ENCODE data around the gene ADCY1.

DNA sequence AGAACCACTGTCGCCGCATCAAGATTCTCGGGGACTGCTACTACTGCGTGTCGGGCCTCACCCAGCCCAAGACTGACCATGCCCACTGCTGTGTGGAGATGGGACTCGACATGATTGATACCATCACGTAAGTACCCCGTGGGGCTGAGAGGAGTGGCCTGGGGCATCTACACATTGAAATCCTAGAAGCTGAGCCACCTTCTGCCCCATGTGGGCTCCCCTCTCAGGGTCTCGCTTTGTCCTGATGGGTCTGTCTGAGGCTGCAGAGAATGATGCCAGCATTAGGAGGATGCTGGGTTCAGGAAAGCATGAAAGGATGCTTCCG lies 74.5 kb downstream of the ADCY1 start:
- TF ChIP-seq, protein P1, sequence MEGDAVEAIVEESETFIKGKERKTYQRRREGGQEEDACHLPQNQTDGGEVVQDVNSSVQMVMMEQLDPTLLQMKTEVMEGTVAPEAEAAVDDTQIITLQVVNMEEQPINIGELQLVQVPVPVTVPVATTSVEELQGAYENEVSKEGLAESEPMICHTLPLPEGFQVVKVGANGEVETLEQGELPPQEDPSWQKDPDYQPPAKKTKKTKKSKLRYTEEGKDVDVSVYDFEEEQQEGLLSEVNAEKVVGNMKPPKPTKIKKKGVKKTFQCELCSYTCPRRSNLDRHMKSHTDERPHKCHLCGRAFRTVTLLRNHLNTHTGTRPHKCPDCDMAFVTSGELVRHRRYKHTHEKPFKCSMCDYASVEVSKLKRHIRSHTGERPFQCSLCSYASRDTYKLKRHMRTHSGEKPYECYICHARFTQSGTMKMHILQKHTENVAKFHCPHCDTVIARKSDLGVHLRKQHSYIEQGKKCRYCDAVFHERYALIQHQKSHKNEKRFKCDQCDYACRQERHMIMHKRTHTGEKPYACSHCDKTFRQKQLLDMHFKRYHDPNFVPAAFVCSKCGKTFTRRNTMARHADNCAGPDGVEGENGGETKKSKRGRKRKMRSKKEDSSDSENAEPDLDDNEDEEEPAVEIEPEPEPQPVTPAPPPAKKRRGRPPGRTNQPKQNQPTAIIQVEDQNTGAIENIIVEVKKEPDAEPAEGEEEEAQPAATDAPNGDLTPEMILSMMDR (IDR thresholded peaks at IDR 0.05), result no peak
- TF ChIP-seq EP300 (IDR thresholded peaks at IDR 0.05) (no peak), POLR2A (IDR thresholded peaks at IDR 0.05) (no peak)

Data from stomach (tissue), 4 donors.